GM12878 (cell line): ENCODE measurements around the gene KIF17. TPM values are rescaled to one million over a fixed set of nuclear protein-coding genes. Genes with fewer than 3 reads are reported as not detected.
A peak's percentile ranks its signal among the peaks of the same experiment; 100 is the strongest.

ENCODE experiments used
- ATAC-seq: fragments of 200-7000 bp; cut with Tn5 transposase; 3 replicates; pipeline ENCODE4 v1.9.1; 2020; ENCODE audit warnings: mild to moderate bottlenecking, moderate library complexity
- BruUV-seq: library from RNA; stranded (reverse); fragments of 400-500 nt; replicated peaks from 2 replicates; lab custom pipeline; 2021; lab: Mats Ljungman, UMichigan
- CTCF ChIA-PET: fragments of 300-600 bp; sonication (Branson Sonifier 250); formaldehyde crosslinking; extraction: SDS; loops from one replicate; lab custom pipeline; 2021; ENCODE audit warnings: inconsistent platforms; lab: Yijun Ruan, JAX
- POLR2A ChIA-PET: fragments of 350-600 bp; formaldehyde crosslinking; extraction: SDS; loops from one replicate; lab custom pipeline; 2021; ENCODE audit warnings: inconsistent platforms; lab: Charles Lee
- RAD21 ChIA-PET: fragments of 300-600 bp; sonication (Branson Sonifier 250); formaldehyde crosslinking; loops from one replicate; lab custom pipeline; 2023; ENCODE audit warnings: antibody characterized with exemption; ENCODE audit not compliant: unreplicated experiment; lab: Charles Lee
- SMC1A ChIA-PET: fragments of 300-600 bp; sonication (Branson Sonifier 250); formaldehyde crosslinking; loops from one replicate; lab custom pipeline; 2023; ENCODE audit not compliant: unreplicated experiment, uncharacterized antibody; lab: Charles Lee
- DNase-seq: peaks from one replicate; pipeline ENCODE4 v3.0.0-alpha.2; 2011; ENCODE audit warnings: low read depth, low spot score
- FAIRE-seq: peaks from 3 replicates; lab custom pipeline; 2011; peaks lifted over from hg19 to GRCh38; lab: Jason Lieb, UNC
- H2AFZ ChIP-seq: 2 replicates; pipeline ENCODE4 v1.6.0; 2011; ENCODE audit warnings: low read depth, low read length, control low read depth; ENCODE audit not compliant: control insufficient read depth
- H3K27ac ChIP-seq: 2 replicates; pipeline ENCODE4 v1.5.1; 2011; ENCODE audit warnings: control low read depth; ENCODE audit not compliant: control insufficient read depth, insufficient read depth
- H3K27me3 ChIP-seq, 2 experiments: replicated peaks in 1 of 2; 2 replicates each; pipeline versions ENCODE4 v1.6.0 to v1.6.1; 2011; ENCODE audit warnings: low read length in 1 of 2; ENCODE audit not compliant: control insufficient read depth in 2 of 2, insufficient read depth in 2 of 2
- H3K36me3 ChIP-seq, 2 experiments: 2 replicates each; pipeline ENCODE4 v1.5.1; 2011; ENCODE audit warnings: low read length in 1 of 2; ENCODE audit not compliant: control insufficient read depth in 2 of 2, insufficient read depth in 2 of 2
- H3K4me1 ChIP-seq: 2 replicates; pipeline ENCODE4 v1.6.1; 2011; ENCODE audit warnings: mild to moderate bottlenecking, low read length, moderate library complexity, mixed read lengths; ENCODE audit not compliant: control insufficient read depth, insufficient read depth
- H3K4me2 ChIP-seq: 2 replicates; pipeline ENCODE4 v1.6.0; 2011; ENCODE audit warnings: control low read depth; ENCODE audit not compliant: control insufficient read depth, insufficient read depth
- H3K4me3 ChIP-seq: fragments of 200-600 bp; sonication (generic); 2 replicates; pipeline ENCODE4 v1.5.1; 2016
- H3K79me2 ChIP-seq: 2 replicates; pipeline ENCODE4 v1.6.0; 2011; ENCODE audit warnings: low read length; ENCODE audit not compliant: control insufficient read depth, insufficient read depth
- H3K9ac ChIP-seq: 2 replicates; pipeline ENCODE4 v1.8.0; 2011; ENCODE audit warnings: low read length, control low read depth, mixed read lengths; ENCODE audit not compliant: control insufficient read depth, insufficient read depth
- H3K9me3 ChIP-seq: replicated peaks from 3 replicates; pipeline ENCODE4 v1.5.1; 2011; ENCODE audit warnings: mild to moderate bottlenecking, low read length; ENCODE audit not compliant: control insufficient read depth, insufficient read depth
- H4K20me1 ChIP-seq: 2 replicates; pipeline ENCODE4 v1.6.0; 2011; ENCODE audit not compliant: control insufficient read depth, insufficient read depth
- BMI1 ChIP-seq: fragments of 450-650 bp; IDR thresholded peaks from 2 replicates; pipeline ENCODE4 v1.6.1; 2016; ENCODE audit warnings: mild to moderate bottlenecking, moderate library complexity, borderline replicate concordance
- CHD4 ChIP-seq: fragments of 200-600 bp; sonication (generic); IDR thresholded peaks from 2 replicates; pipeline ENCODE4 v1.6.1; 2016; ENCODE audit warnings: mild to moderate bottlenecking
- NFYA ChIP-seq: IDR thresholded peaks from 2 replicates; pipeline ENCODE4 v1.6.1; 2011; ENCODE audit warnings: low read depth, mild to moderate bottlenecking, low read length, improper control_type of control experiment, borderline replicate concordance
- POLR2A ChIP-seq: IDR thresholded peaks from 2 replicates; pipeline ENCODE4 v1.6.1; 2011; ENCODE audit warnings: low read depth, mild to moderate bottlenecking, low read length
- RAD51 ChIP-seq: fragments of 450-650 bp; IDR thresholded peaks from 2 replicates; pipeline ENCODE4 v1.6.1; 2016; ENCODE audit warnings: moderate library complexity, mild to moderate bottlenecking, inconsistent platforms
- TCF3 ChIP-seq: IDR thresholded peaks from 2 replicates; pipeline ENCODE4 v1.6.1; 2012; ENCODE audit warnings: low read depth, mild to moderate bottlenecking, low read length, borderline replicate concordance; ENCODE audit not compliant: insufficient read depth
- ZNF207 ChIP-seq: fragments of 450-650 bp; IDR thresholded peaks from 2 replicates; pipeline ENCODE4 v1.6.1; 2014; ENCODE audit warnings: antibody characterized with exemption, mild to moderate bottlenecking, borderline replicate concordance
- WGBS: methylation state at CpG from one replicate; pipeline ENCODE4 v1.1.6; 2016; ENCODE audit warnings: low lambda C conversion rate; ENCODE audit not compliant: insufficient replicate concordance, insufficient coverage; ENCODE audit errors: missing lambda C conversion rate; 5-methylcytosine and 5-hydroxymethylcytosine counted together
- in situ Hi-C: fragments of 300-500 bp; cut with MboI; formaldehyde crosslinking; loops from 9 replicates; pipeline ENCODE4 v1.14.3; 2018; ENCODE audit warnings: mixed read lengths
- intact Hi-C: fragments of 100-400 bp; cut with micrococcal nuclease; formaldehyde crosslinking; loops from one replicate; pipeline ENCODE4 v1.14.2; 2022; ENCODE audit not compliant: unreplicated experiment
- polyA plus RNA-seq, 11 experiments: library from polyadenylated mRNA; depleted of rRNA in 4 of 11; unstranded in 6 of 11; stranded (reverse) in 5 of 11; fragments of >200 nt; fragmentation: Nextera tagmentation in 4 of 11; fragmentation: Illumina TruSeq in 1 of 11; extraction: Ambion mirVana in 4 of 11; extraction: Trizol in 1 of 11; gene quantifications; 1 replicate in 1 of 11; 2 replicates in 10 of 11; pipeline versions ENCODE4 v1.2.1 to v1.2.3, GENCODE V29; 2011 to 2016; ENCODE audit warnings: inconsistent platforms in 2 of 11, missing spikeins in 2 of 11, low read depth in 1 of 11
- total RNA-seq, 4 experiments: library from RNA; depleted of rRNA in 3 of 4; stranded (reverse); fragments of >200 nt in 3 of 4; fragmentation: Illumina TruSeq in 1 of 4; extraction: Trizol in 1 of 4; gene quantifications; 2 replicates each; pipeline versions ENCODE4 v1.2.1 to v1.2.3, GENCODE V29; 2013 to 2021
- TF ChIP-seq, protein P1 (sequence below): IDR thresholded peaks from 2 replicates; pipeline ENCODE4 v1.6.1; 2011; ENCODE audit warnings: borderline replicate concordance, low read depth, mild to moderate bottlenecking, moderate library complexity, mixed read lengths, low read length; ENCODE audit not compliant: insufficient read depth; ENCODE audit errors: extremely low read length

The KIF17 gene
- total and polyA plus RNA-seq, 10 of the 15 experiments (the other 5 are each of a cell fraction or from before 2014, with no cell fraction given), result 0.01 to 0.10 (median 0.03) TPM; not detected in 7

DNA sequence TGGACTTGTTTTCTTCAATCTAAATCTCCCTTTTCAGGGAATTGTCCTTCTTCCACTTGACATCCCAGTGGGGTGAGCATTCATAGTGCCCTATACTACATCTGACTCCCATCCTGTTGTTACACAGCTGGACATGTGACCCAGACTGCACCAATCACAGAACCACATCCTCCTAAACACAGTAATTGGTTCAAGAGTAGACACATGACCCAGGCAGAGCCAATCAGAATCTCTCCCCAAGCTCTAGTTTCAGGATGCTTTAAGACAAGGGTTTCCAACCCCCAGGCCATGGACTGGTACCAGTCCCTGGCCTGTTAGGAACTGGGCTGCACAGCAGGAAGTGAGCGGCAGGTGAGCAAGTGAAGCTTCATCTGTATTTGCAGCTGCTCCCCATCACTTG is 51.0 kb downstream of the KIF17 start (continued):
- TF ChIP-seq TCF3 (no peak), ZNF207 (no peak), NFYA (no peak), POLR2A (no peak), BMI1 (no peak), RAD51 (peak; percentile 71)
- TF ChIP-seq, protein P1, sequence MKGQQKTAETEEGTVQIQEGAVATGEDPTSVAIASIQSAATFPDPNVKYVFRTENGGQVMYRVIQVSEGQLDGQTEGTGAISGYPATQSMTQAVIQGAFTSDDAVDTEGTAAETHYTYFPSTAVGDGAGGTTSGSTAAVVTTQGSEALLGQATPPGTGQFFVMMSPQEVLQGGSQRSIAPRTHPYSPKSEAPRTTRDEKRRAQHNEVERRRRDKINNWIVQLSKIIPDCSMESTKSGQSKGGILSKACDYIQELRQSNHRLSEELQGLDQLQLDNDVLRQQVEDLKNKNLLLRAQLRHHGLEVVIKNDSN, result peak; percentile 60

DNA sequence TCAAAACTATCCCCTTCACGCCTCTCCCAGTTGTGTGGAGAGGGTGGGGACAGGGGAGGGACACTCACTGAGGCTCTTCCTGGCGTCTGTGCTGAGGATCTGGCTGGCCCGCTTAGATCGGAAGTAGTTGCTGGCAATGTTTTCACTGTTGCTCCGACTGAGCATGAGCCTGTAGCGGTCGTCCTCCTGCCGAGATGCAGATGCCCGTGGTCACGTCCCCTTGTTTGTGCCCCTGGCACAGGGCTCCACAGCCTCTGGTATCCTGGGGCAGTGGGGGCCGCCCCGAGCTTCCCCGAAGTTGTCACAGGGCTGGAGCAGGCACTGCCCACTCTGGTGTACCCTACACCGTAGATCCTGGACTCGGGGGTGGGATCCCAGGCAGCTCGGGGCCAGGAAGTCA is 51.7 kb downstream of the KIF17 start:
- no TSS peak for BruUV-seq
- no peaks in the 10 kb centered on the region for H3K36me3 ChIP-seq
- ATAC-seq, result no peak
- in situ Hi-C loops (no loop called here), intact Hi-C loops (no loop called here)
- H3K9ac ChIP-seq, result no peak overlapping the region
- 72% methylated on average over 14 of the region's 16 CpGs for WGBS
- ChIA-PET POLR2A (no interaction called here), SMC1A (interaction anchor here (0.7 kb wide), 1 partner anchor 10 kb away, joined by 3 read pairs; no protein-coding TSS in a partner anchor), RAD21 (no interaction called here), CTCF (interaction anchor here (0.6 kb wide), 1 partner anchor 72 kb away, joined by 3 read pairs; no protein-coding TSS in a partner anchor)
- FAIRE-seq, result no peak
- no peak for DNase-seq
- H4K20me1 ChIP-seq, result no peaks in the 10 kb centered on the region
- no peak overlapping the region for H3K4me2 ChIP-seq
- no peaks in the 10 kb centered on the region for H3K4me1 ChIP-seq
- no peaks in the 10 kb centered on the region for H3K9me3 ChIP-seq
- no peaks in the 10 kb centered on the region for H3K27me3 ChIP-seq
- H3K79me2 ChIP-seq, result peaks cover 3% of the 10 kb centered on the region
- no peak overlapping the region for H3K4me3 ChIP-seq
- H3K27ac ChIP-seq, result no peak overlapping the region
- TF ChIP-seq RAD51 (no peak), CHD4 (no peak)
- no peak overlapping the region for H2AFZ ChIP-seq
